GM10847 (cell line): ENCODE measurements around the gene RAPGEF1.

ENCODE experiments used
- POLR2A ChIP-seq: IDR thresholded peaks from 2 replicates; pipeline ENCODE4 v1.6.1; 2011; ENCODE audit not compliant: insufficient read length; ENCODE audit errors: extremely low read depth

RAPGEF1 gene

GRCh38 chr9:131640438-131641137, 99.3 kb downstream of the RAPGEF1 start:
- no peak for TF ChIP-seq POLR2A

GRCh38 chr9:131639769-131640437, 100.0 kb downstream of the RAPGEF1 start:
- no peak for TF ChIP-seq POLR2A

- TF ChIP-seq POLR2A, result no peak
Measured at GRCh38 chr9:131636593-131636992, 103.3 kb downstream of the RAPGEF1 start.

- TF ChIP-seq POLR2A, result no peak
Measured at GRCh38 chr9:131635892-131636291, 104.0 kb downstream of the RAPGEF1 start.

- TF ChIP-seq POLR2A, result no peak
Measured at GRCh38 chr9:131635285-131635684, 104.6 kb downstream of the RAPGEF1 start.

GRCh38 chr9:131633491-131634031, 106.3 kb downstream of the RAPGEF1 start:
- TF ChIP-seq POLR2A, result no peak

GRCh38 chr9:131631306-131631705, 108.6 kb downstream of the RAPGEF1 start:
- no peak for TF ChIP-seq POLR2A

- TF ChIP-seq POLR2A, result peak; percentile 33
Measured at GRCh38 chr9:131630205-131630831, 109.6 kb downstream of the RAPGEF1 start.

GRCh38 chr9:131629825-131630204, 110.1 kb downstream of the RAPGEF1 start:
- no peak for TF ChIP-seq POLR2A

- TF ChIP-seq POLR2A, result no peak
Measured at GRCh38 chr9:131629226-131629500, 110.7 kb downstream of the RAPGEF1 start.

GRCh38 chr9:131628459-131629225, 111.2 kb downstream of the RAPGEF1 start:
- no peak for TF ChIP-seq POLR2A

- no peak for TF ChIP-seq POLR2A
Measured at GRCh38 chr9:131627648-131628458, 112.0 kb downstream of the RAPGEF1 start.

- TF ChIP-seq POLR2A, result no peak
Measured at GRCh38 chr9:131627326-131627647, 112.6 kb downstream of the RAPGEF1 start.

- no peak for TF ChIP-seq POLR2A
Measured at GRCh38 chr9:131625790-131626670, 113.8 kb downstream of the RAPGEF1 start.
